Testis (tissue), 3 donors: ENCODE data around the gene RPL11. TPM values are rescaled to one million over a fixed set of nuclear protein-coding genes. Genes with fewer than 3 reads are reported as not detected.

Experiments
- DNase-seq: peaks from one replicate; pipeline ENCODE4 v3.0.0-alpha.2; 2019
- H3K27ac ChIP-seq, 2 donors: fragments of 200-600 bp; sonication (generic); one replicate each; pipeline ENCODE4 v1.5.1; 2019
- H3K27me3 ChIP-seq: fragments of 200-600 bp; sonication (generic); one replicate; pipeline ENCODE4 v1.5.1; 2019
- H3K36me3 ChIP-seq: fragments of 200-600 bp; sonication (generic); one replicate; pipeline ENCODE4 v1.5.1; 2017; ENCODE audit warnings: low read depth; ENCODE audit errors: missing control alignments
- H3K4me1 ChIP-seq: fragments of 200-600 bp; sonication (generic); one replicate; pipeline ENCODE4 v1.5.1; 2019
- H3K4me3 ChIP-seq, 2 donors: fragments of 200-600 bp; sonication (generic); one replicate each; pipeline ENCODE4 v1.5.1; 2017 to 2019
- H3K9me3 ChIP-seq: fragments of 200-600 bp; sonication (generic); one replicate; pipeline ENCODE4 v1.5.1; 2017
- CTCF ChIP-seq, 3 experiments: fragments of 450-650 bp in 2 of 3; fragments of 200-600 bp in 1 of 3; sonication (generic) in 1 of 3; IDR thresholded peaks; one replicate each; pipeline ENCODE4 v1.5.1; 2016 to 2019; ENCODE audit warnings: antibody characterized with exemption in 3 of 3, mild to moderate bottlenecking in 2 of 3, moderate library complexity in 1 of 3
- POLR2A ChIP-seq: fragments of 450-650 bp; IDR thresholded peaks from one replicate; pipeline ENCODE4 v1.6.1; 2017; ENCODE audit warnings: antibody characterized with exemption, mild to moderate bottlenecking, moderate library complexity
- WGBS, 2 donors: methylation state at CpG; one replicate each; pipeline ENCODE4 v1.1.5; 2018; 5-methylcytosine and 5-hydroxymethylcytosine counted together
- intact Hi-C: fragments of 100-400 bp; cut with DNase I; formaldehyde crosslinking; loops from one replicate; pipeline ENCODE4 v1.15.1; 2023; ENCODE audit warnings: low total_unique reads
- polyA plus RNA-seq: library from polyadenylated mRNA; stranded (reverse); fragments of 350-450 nt; fragmentation: Illumina TruSeq; extraction: RNeasy Lipid Tissue Mini Kit (QIAGEN cat#74804); gene quantifications from one replicate; pipeline ENCODE4 v1.2.3, GENCODE V29; 2014; ENCODE audit warnings: low read depth, low replicate concordance; ENCODE audit not compliant: insufficient read depth
- total RNA-seq, 2 donors: library from RNA; depleted of rRNA; stranded (reverse); fragments of >200 nt; gene quantifications; one replicate each; pipeline ENCODE4 v1.2.3, GENCODE V29; 2016

Gene RPL11
- total and polyA plus RNA-seq, 3 donors from 2014 or later = 308 to 1,029 (median 532) TPM

GRCh38 chr1:23692308-23692871 is 784 bp downstream of the RPL11 start:
- H3K4me1 ChIP-seq = peaks cover 17% of the 10 kb centered on the region
- 6 to 9% methylated on average over 17 of the region's 17 CpGs for WGBS, 2 donors
- intact Hi-C loops = no loop called here
- H3K27me3 ChIP-seq = no peaks in the 10 kb centered on the region
- no peak for DNase-seq
- peak overlapping the region; percentile 74 to 87 for H3K27ac ChIP-seq
- H3K4me3 ChIP-seq = peak overlapping the region; percentile 89 to 90
- H3K9me3 ChIP-seq = no peaks in the 10 kb centered on the region
- H3K36me3 ChIP-seq = no peaks in the 10 kb centered on the region
- no peak for TF ChIP-seq POLR2A
- no peak for TF ChIP-seq CTCF (IDR thresholded peaks at IDR 0.05)

GRCh38 chr1:23693599-23693998 is 2.0 kb downstream of the RPL11 start:
- no peak for DNase-seq
- Histone ChIP-seq H3K27ac (no peak overlapping the region), H3K9me3 (no peaks in the 10 kb centered on the region), H3K36me3 (no peaks in the 10 kb centered on the region), H3K4me1 (peaks cover 17% of the 10 kb centered on the region), H3K27me3 (no peaks in the 10 kb centered on the region), H3K4me3 (no peak overlapping the region)
- TF ChIP-seq CTCF (IDR thresholded peaks at IDR 0.05) = no peak
- TF ChIP-seq POLR2A = no peak
- intact Hi-C loops = no loop called here
- WGBS, 2 donors = 66 to 82% methylated on average over 2 of the region's 2 CpGs

- no peaks in the 10 kb centered on the region for H3K36me3 ChIP-seq
- no peak overlapping the region for H3K27ac ChIP-seq
- H3K4me3 ChIP-seq = no peak overlapping the region
- WGBS, 2 donors = 51 to 60% methylated on average over 3 of the region's 3 CpGs
- intact Hi-C loops = no loop called here
- TF ChIP-seq CTCF (IDR thresholded peaks at IDR 0.05) (no peak), POLR2A (no peak)
- H3K27me3 ChIP-seq = no peaks in the 10 kb centered on the region
- DNase-seq = no peak
- peaks cover 17% of the 10 kb centered on the region for H3K4me1 ChIP-seq
- no peaks in the 10 kb centered on the region for H3K9me3 ChIP-seq
Measured at GRCh38 chr1:23694371-23694770, 2.8 kb downstream of the RPL11 start.

GRCh38 chr1:23695667-23696066 is 4.1 kb downstream of the RPL11 start:
- no peak for DNase-seq
- TF ChIP-seq CTCF (IDR thresholded peaks at IDR 0.05) (no peak), POLR2A (no peak)
- Histone ChIP-seq H3K4me1 (peaks cover 17% of the 10 kb centered on the region), H3K9me3 (no peaks in the 10 kb centered on the region), H3K27ac (no peak overlapping the region), H3K4me3 (no peak overlapping the region), H3K36me3 (no peaks in the 10 kb centered on the region), H3K27me3 (no peaks in the 10 kb centered on the region)
- 94 to 95% methylated on average over 3 of the region's 3 CpGs for WGBS, 2 donors
- intact Hi-C loops = no loop called here

- intact Hi-C loops = no loop called here
- H3K4me1 ChIP-seq = peaks cover 19% of the 10 kb centered on the region
Measured at GRCh38 chr1:23696335-23696989, 4.9 kb downstream of the RPL11 start.

More at GRCh38 chr1:23696335-23696989, 4.9 kb downstream of the RPL11 start:
- no peak for DNase-seq
- Histone ChIP-seq H3K9me3 (no peaks in the 10 kb centered on the region), H3K36me3 (no peaks in the 10 kb centered on the region), H3K27me3 (no peaks in the 10 kb centered on the region), H3K27ac (no peak overlapping the region), H3K4me3 (no peak overlapping the region)
- WGBS, 2 donors = 41 to 65% methylated on average over 6 of the region's 6 CpGs
- TF ChIP-seq POLR2A (no peak), CTCF (IDR thresholded peaks at IDR 0.05) (no peak)
